Right lobe of liver (tissue), 6 donors: ENCODE measurements around the gene OR10H5. TPM values are rescaled to one million over a fixed set of nuclear protein-coding genes. Genes with fewer than 3 reads are reported as not detected.
A peak's percentile ranks its signal among the peaks of the same experiment; 100 is the strongest.
"Not testable (repeated sequence)": the region's sequence is repeated elsewhere in the genome, so short reads cannot be mapped to it uniquely, and the experiment has no call there.

Experiments
- ATAC-seq, 4 donors: fragments of 200-7000 bp; cut with Tn5 transposase; one replicate each; pipeline ENCODE4 v1.9.1; 2020; ENCODE audit warnings: mild to moderate bottlenecking in 4 of 4, moderate library complexity in 4 of 4
- DNase-seq, 3 donors: peaks; one replicate each; pipeline ENCODE4 v3.0.0-alpha.2; 2020
- H3K27ac ChIP-seq, 3 donors: fragments of 200-600 bp; one replicate each; pipeline ENCODE4 v1.8.0; 2022
- H3K27me3 ChIP-seq, 2 donors: fragments of 200-600 bp; one replicate each; pipeline ENCODE4 v1.8.0; 2022
- H3K36me3 ChIP-seq, 4 donors: fragments of 200-600 bp; sonication (generic) in 1 of 4; one replicate each; pipeline versions ENCODE4 v1.5.1 to v1.8.0; 2017 to 2022; ENCODE audit warnings: control low read depth in 1 of 4
- H3K4me1 ChIP-seq, 4 donors: fragments of 200-600 bp; sonication (generic) in 1 of 4; one replicate each; pipeline versions ENCODE4 v1.5.1 to v1.8.0; 2017 to 2022; ENCODE audit warnings: control low read depth in 1 of 4
- H3K4me3 ChIP-seq, 3 donors: fragments of 200-600 bp; one replicate each; pipeline ENCODE4 v1.8.0; 2022
- H3K9me3 ChIP-seq, 4 donors: fragments of 200-600 bp; sonication (generic) in 1 of 4; one replicate each; pipeline versions ENCODE4 v1.5.1 to v1.8.0; 2017 to 2022; ENCODE audit warnings: control low read depth in 1 of 4
- CTCF ChIP-seq, 4 donors: fragments of 200-600 bp in 3 of 4; fragments of 450-650 bp in 1 of 4; IDR thresholded peaks; one replicate each; pipeline versions ENCODE4 v1.5.1 to v1.8.0; 2016 to 2022; ENCODE audit warnings: antibody characterized with exemption in 4 of 4, mild to moderate bottlenecking in 2 of 4
- POLR2A ChIP-seq: fragments of 450-650 bp; IDR thresholded peaks from one replicate; pipeline ENCODE4 v1.6.1; 2017; ENCODE audit warnings: antibody characterized with exemption, mild to moderate bottlenecking
- WGBS: methylation state at CpG from one replicate; pipeline ENCODE4 v1.1.6; 2018; ENCODE audit warnings: low coverage, low lambda C conversion rate; ENCODE audit not compliant: insufficient coverage; ENCODE audit errors: missing lambda C conversion rate; 5-methylcytosine and 5-hydroxymethylcytosine counted together
- intact Hi-C, 2 donors: fragments of 100-400 bp; cut with DNase I; formaldehyde crosslinking; loops; one replicate each; pipeline versions ENCODE4 v1.11.2 to v1.14.1; 2022
- total RNA-seq, 6 experiments: library from RNA; depleted of rRNA in 2 of 6; stranded (reverse); fragments of >200 nt in 2 of 6; fragmentation: NEBNext Ultra II Directional in 3 of 6; extraction: Animal tissue kit (Norgen Biotek cat#: 25700) in 3 of 6; gene quantifications; one replicate each; pipeline versions ENCODE4 v1.1.0 to v1.2.4, GENCODE V29; 2016 to 2023
- donor health status: DM: no; HTN: yes; CAD: no.
- donor health status: DM: no; HTN: no; CAD: no.
- donor health status: DM: no; HTN: no; CAD: no.
- donor health status: DM: no; HTN: yes; CAD: no.
- donor health status: DM: no; HTN: yes; CAD: no.

OR10H5 gene
- total RNA-seq, 6 experiments from 2014 or later: not detected

- ATAC-seq (peak in 1 of 4 donors; percentile 91), DNase-seq (peak in 1 of 3 donors; percentile 46)
- TF ChIP-seq CTCF (IDR thresholded peaks at IDR 0.05) (no peak), POLR2A (no peak)
- no peaks in the 10 kb centered on the region for H3K9me3 ChIP-seq
- no peaks in the 10 kb centered on the region for H3K4me1 ChIP-seq
- H3K4me3 ChIP-seq: no peak overlapping the region
- H3K27me3 ChIP-seq: no peaks in the 10 kb centered on the region
- WGBS: 25% methylated on average over 5 of the region's 6 CpGs
- H3K27ac ChIP-seq: no peak overlapping the region
- H3K36me3 ChIP-seq: no peaks in the 10 kb centered on the region
- intact Hi-C loops: no loop called here
Observed at GRCh38 chr19:15790096-15790495, 2.6 kb downstream of the OR10H5 start.

- intact Hi-C loops, H3K27me3 ChIP-seq, H3K36me3 ChIP-seq, H3K4me3 ChIP-seq, H3K9me3 ChIP-seq, DNase-seq, H3K4me1 ChIP-seq, H3K27ac ChIP-seq: not testable (repeated sequence)
- ATAC-seq: peak in 1 of 4 donors; percentile 26
- 92% methylated on average over 10 of the region's 18 CpGs for WGBS
Observed at GRCh38 chr19:15794279-15794678, 6.8 kb downstream of the OR10H5 start.

GRCh38 chr19:15810335-15810734, 22.9 kb downstream of the OR10H5 start:
- Histone ChIP-seq H3K27ac (no peak overlapping the region), H3K4me3 (no peak overlapping the region), H3K9me3 (no peaks in the 10 kb centered on the region), H3K4me1 (no peaks in the 10 kb centered on the region), H3K36me3 (no peaks in the 10 kb centered on the region), H3K27me3 (no peaks in the 10 kb centered on the region)
- TF ChIP-seq POLR2A (no peak), CTCF (IDR thresholded peaks at IDR 0.05) (peak; percentile 33 to 44 (median 38))
- WGBS: 21% methylated on average over 7 of the region's 7 CpGs
- ATAC-seq (peak in 2 of 4 donors; percentile 40 to 49), DNase-seq (no peak)
- intact Hi-C loops: loop anchor here in 1 of 2 donors (5.0 kb wide), 1 partner anchor 193 kb away; the partner anchor contains the start of gene CYP4F8

GRCh38 chr19:15811476-15811875, 24.0 kb downstream of the OR10H5 start:
- H3K27me3 ChIP-seq: no peaks in the 10 kb centered on the region
- ATAC-seq: no peak
- H3K27ac ChIP-seq: no peak overlapping the region
- H3K36me3 ChIP-seq: no peaks in the 10 kb centered on the region
- intact Hi-C loops: loop anchor here in 1 of 2 donors (5.0 kb wide), 1 partner anchor 194 kb away; the partner anchor contains the start of gene CYP4F8
- H3K4me1 ChIP-seq: no peaks in the 10 kb centered on the region
- WGBS: 49% methylated on average over 3 of the region's 4 CpGs
- DNase-seq: no peak
- no peaks in the 10 kb centered on the region for H3K9me3 ChIP-seq
- TF ChIP-seq POLR2A: no peak
- no peak for TF ChIP-seq CTCF (IDR thresholded peaks at IDR 0.05)
- H3K4me3 ChIP-seq: no peak overlapping the region

- H3K27me3 ChIP-seq: no peaks in the 10 kb centered on the region
- no peaks in the 10 kb centered on the region for H3K9me3 ChIP-seq
- no peak overlapping the region for H3K27ac ChIP-seq
- intact Hi-C loops: loop anchor here in 1 of 2 donors (5.0 kb wide), 1 partner anchor 195 kb away; the partner anchor contains the start of gene CYP4F8
- H3K4me1 ChIP-seq: no peaks in the 10 kb centered on the region
- TF ChIP-seq CTCF (IDR thresholded peaks at IDR 0.05) (peak; percentile 23 to 73 (median 42)), POLR2A (no peak)
- WGBS: 12% methylated on average over 6 of the region's 6 CpGs
- peak in 1 of 3 donors; percentile 53 for DNase-seq
- no peaks in the 10 kb centered on the region for H3K36me3 ChIP-seq
- peak; percentile 36 to 79 (median 72) for ATAC-seq
- no peak overlapping the region for H3K4me3 ChIP-seq
Observed at GRCh38 chr19:15812060-15812722, 24.7 kb downstream of the OR10H5 start.
